ENCODE results near the gene PRSS37. TPM values are rescaled to one million over a fixed set of nuclear protein-coding genes. Genes with fewer than 3 reads are reported as not detected.
A peak's percentile ranks its signal among the peaks of the same experiment; 100 is the strongest.

Gene PRSS37
- total and polyA plus RNA-seq, 2 experiments from 2014 or later = 0.13 TPM; not detected in 1

- Histone ChIP-seq H3K4me3 (no peak overlapping the region), H3K36me3 (replicated peaks; ENCODE audit: insufficient read depth, low read depth) (no peaks in the 10 kb centered on the region), H3K4me2 (no peak overlapping the region), H4K20me1 (ENCODE audit: insufficient read depth, poor library complexity, severe bottlenecking) (no peaks in the 10 kb centered on the region), H3K4me1 (ENCODE audit: insufficient read depth) (no peaks in the 10 kb centered on the region), H3K79me2 (no peaks in the 10 kb centered on the region), H3K9me2 (replicated peaks; ENCODE audit: insufficient read depth) (no peaks in the 10 kb centered on the region), H3K27ac (peak overlapping the region; percentile 17), H3K9me3 (ENCODE audit: low read depth) (no peaks in the 10 kb centered on the region), H3K27me3 (no peaks in the 10 kb centered on the region), H2AFZ (no peak overlapping the region)
- no peak for DNase-seq (ENCODE audit: low spot score)
- TF ChIP-seq EZH2 (IDR thresholded peaks at IDR 0.05; ENCODE audit: borderline replicate concordance) (no peak), CTCF (IDR thresholded peaks at IDR 0.05; ENCODE audit: poor library complexity) (no peak), EZH2phosphoT487 (IDR thresholded peaks at IDR 0.05; ENCODE audit: low read depth, severe bottlenecking, unreplicated experiment) (no peak)
- WGBS (ENCODE audit: low lambda C conversion rate, missing lambda C conversion rate) = 72% methylated on average over 2 of the region's 2 CpGs
Observed at GRCh38 chr7:141864765-141865447, 23.6 kb upstream of the PRSS37 start.

- no peaks in the 10 kb centered on the region for H3K27me3 ChIP-seq
- TF ChIP-seq EZH2 (IDR thresholded peaks at IDR 0.05; ENCODE audit: borderline replicate concordance) (no peak), CTCF (IDR thresholded peaks at IDR 0.05; ENCODE audit: poor library complexity) (no peak), EZH2phosphoT487 (IDR thresholded peaks at IDR 0.05; ENCODE audit: low read depth, severe bottlenecking, unreplicated experiment) (no peak)
- 77% methylated on average over 2 of the region's 2 CpGs for WGBS (ENCODE audit: low lambda C conversion rate, missing lambda C conversion rate)
- DNase-seq (ENCODE audit: low spot score) = no peak
- H3K27ac ChIP-seq = no peak overlapping the region
- H3K4me2 ChIP-seq = no peak overlapping the region
- no peaks in the 10 kb centered on the region for H3K36me3 ChIP-seq (replicated peaks; ENCODE audit: insufficient read depth, low read depth)
- H3K79me2 ChIP-seq = no peaks in the 10 kb centered on the region
- H3K9me3 ChIP-seq (ENCODE audit: low read depth) = no peaks in the 10 kb centered on the region
- no peaks in the 10 kb centered on the region for H3K9me2 ChIP-seq (replicated peaks; ENCODE audit: insufficient read depth)
- H3K4me1 ChIP-seq (ENCODE audit: insufficient read depth) = no peaks in the 10 kb centered on the region
- H2AFZ ChIP-seq = no peak overlapping the region
- no peak overlapping the region for H3K4me3 ChIP-seq
- H4K20me1 ChIP-seq (ENCODE audit: insufficient read depth, poor library complexity, severe bottlenecking) = no peaks in the 10 kb centered on the region
Observed at GRCh38 chr7:141860207-141860606, 18.9 kb upstream of the PRSS37 start.

- WGBS (ENCODE audit: low lambda C conversion rate, missing lambda C conversion rate) = 75% methylated on average over 5 of the region's 5 CpGs
- Histone ChIP-seq H3K4me1 (ENCODE audit: insufficient read depth) (no peaks in the 10 kb centered on the region), H3K9me3 (ENCODE audit: low read depth) (no peaks in the 10 kb centered on the region), H3K27ac (no peak overlapping the region), H3K9me2 (replicated peaks; ENCODE audit: insufficient read depth) (no peaks in the 10 kb centered on the region), H3K36me3 (replicated peaks; ENCODE audit: insufficient read depth, low read depth) (no peaks in the 10 kb centered on the region), H3K4me2 (no peak overlapping the region), H3K27me3 (no peaks in the 10 kb centered on the region), H3K79me2 (no peaks in the 10 kb centered on the region), H2AFZ (no peak overlapping the region), H4K20me1 (ENCODE audit: insufficient read depth, poor library complexity, severe bottlenecking) (no peaks in the 10 kb centered on the region), H3K4me3 (no peak overlapping the region)
- TF ChIP-seq EZH2phosphoT487 (IDR thresholded peaks at IDR 0.05; ENCODE audit: low read depth, severe bottlenecking, unreplicated experiment) (no peak), EZH2 (IDR thresholded peaks at IDR 0.05; ENCODE audit: borderline replicate concordance) (no peak), CTCF (IDR thresholded peaks at IDR 0.05; ENCODE audit: poor library complexity) (no peak)
- no peak for DNase-seq (ENCODE audit: low spot score)
Observed at GRCh38 chr7:141847996-141848395, 6.7 kb upstream of the PRSS37 start.

Data from hepatocyte (in vitro differentiated cells).